VCaP (cell line): Measurements from ENCODE around the gene GAL3ST3.

Experiments
- H3K27ac ChIP-seq: fragments of 450-650 bp; 2 replicates; pipeline ENCODE4 v1.5.1; 2017
- TF ChIP-seq, protein P1 (sequence below): fragments of 450-650 bp; conservative IDR thresholded peaks from 2 replicates; pipeline ENCODE4 v1.5.1; 2017; ENCODE audit warnings: mild to moderate bottlenecking, moderate library complexity

GAL3ST3 gene

DNA sequence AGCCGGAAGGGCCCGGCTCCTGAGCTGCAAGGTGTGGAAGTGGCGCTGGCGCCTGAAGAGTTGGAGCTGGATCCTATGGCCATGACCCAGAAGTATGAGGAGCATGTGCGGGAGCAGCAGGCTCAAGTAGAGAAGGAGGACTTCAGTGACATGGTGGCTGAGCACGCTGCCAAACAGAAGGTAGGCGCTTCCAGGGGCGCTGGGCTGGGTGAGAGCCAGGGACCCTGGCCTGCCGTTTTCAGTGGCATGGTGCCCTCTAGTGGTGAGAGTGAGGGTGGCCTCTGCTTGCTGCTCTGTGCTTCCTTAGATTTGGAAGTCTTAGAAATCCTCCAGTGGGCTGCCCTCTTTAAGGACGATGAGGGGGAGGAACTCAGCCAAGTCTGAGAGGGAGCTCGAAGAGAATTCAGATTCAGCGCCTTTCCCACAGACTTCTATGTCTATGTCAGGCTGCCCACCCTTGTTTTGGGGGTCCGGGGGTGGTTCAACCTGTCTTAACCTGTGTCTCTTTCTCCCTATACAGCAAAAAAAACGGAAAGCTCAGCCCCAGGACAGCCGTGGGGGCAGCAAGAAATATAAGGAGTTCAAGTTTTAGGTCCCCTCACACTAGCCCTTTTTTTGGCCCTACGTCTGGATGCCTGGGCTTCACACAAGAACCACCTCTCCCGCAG, 19.3 kb upstream of the GAL3ST3 start:
- TF ChIP-seq, protein P1, sequence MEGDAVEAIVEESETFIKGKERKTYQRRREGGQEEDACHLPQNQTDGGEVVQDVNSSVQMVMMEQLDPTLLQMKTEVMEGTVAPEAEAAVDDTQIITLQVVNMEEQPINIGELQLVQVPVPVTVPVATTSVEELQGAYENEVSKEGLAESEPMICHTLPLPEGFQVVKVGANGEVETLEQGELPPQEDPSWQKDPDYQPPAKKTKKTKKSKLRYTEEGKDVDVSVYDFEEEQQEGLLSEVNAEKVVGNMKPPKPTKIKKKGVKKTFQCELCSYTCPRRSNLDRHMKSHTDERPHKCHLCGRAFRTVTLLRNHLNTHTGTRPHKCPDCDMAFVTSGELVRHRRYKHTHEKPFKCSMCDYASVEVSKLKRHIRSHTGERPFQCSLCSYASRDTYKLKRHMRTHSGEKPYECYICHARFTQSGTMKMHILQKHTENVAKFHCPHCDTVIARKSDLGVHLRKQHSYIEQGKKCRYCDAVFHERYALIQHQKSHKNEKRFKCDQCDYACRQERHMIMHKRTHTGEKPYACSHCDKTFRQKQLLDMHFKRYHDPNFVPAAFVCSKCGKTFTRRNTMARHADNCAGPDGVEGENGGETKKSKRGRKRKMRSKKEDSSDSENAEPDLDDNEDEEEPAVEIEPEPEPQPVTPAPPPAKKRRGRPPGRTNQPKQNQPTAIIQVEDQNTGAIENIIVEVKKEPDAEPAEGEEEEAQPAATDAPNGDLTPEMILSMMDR = peak; percentile 100
- peak overlapping the region; percentile 93 for H3K27ac ChIP-seq

DNA sequence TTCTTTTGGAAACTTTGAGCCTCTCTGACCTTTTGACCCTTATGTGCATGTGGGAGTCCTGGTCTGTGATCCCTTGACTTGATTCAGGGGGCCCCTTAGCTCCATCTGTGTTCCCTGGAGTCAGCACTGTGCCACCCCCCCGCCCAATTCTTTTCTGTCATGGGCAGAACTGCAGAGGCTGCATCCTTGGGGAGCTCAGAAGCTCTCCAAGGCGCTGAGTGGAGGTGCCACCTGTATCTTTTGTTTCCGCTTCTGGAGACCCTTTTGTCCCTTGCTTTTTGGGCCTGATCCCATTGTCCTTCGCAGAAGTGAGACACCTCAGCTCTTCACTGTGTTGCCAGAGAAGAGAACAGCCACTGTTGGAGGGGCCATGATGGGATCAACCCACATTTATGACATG, 18.7 kb upstream of the GAL3ST3 start:
- peak overlapping the region; percentile 93; the same call in 1 of the 2 replicates for H3K27ac ChIP-seq
- TF ChIP-seq, protein P1 = no peak

DNA sequence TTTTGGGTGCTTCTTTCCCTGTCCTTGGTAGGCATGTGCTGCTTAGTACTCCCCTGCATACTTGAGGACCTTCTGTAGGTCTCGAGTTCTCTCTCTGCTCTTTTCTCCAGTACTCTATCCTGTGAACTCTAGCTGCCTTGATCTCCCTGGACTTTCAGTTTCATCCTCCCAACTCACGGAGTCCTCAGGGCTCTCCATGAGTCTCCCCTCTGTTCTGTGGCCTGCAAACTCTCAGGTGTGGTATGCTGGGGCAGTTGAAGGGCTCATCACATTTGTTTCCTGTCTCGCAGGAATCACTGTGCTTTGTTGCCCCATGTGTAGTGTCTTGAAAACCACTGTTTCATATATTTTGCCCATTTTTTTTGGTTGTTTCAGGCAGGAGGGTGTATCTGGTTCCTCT, 17.8 kb upstream of the GAL3ST3 start:
- TF ChIP-seq, protein P1 = no peak
- H3K27ac ChIP-seq = peak overlapping the region; percentile 93; the same call in 1 of the 2 replicates

DNA sequence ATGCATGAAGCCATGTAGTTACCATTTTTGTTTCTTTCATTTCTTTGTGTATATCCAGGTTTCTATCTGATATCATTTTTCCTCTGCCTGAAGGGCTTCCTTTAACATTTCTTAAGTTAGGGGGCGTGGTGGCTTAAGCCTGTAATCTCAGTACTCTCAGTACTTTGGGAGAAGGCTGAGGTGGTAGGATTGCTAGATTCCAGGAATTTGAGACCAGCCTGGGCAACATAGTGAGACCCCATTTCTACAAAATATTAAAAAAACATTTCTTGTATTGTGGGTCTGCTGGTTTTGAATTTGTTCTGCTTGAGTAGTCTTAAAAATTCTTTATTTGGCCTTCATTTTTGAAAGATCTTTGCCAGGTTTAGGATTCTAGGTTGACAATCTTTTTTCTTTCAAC, 15.6 kb upstream of the GAL3ST3 start:
- TF ChIP-seq, protein P1 = no peak

GRCh38 chr11:66063900-66064299, 14.9 kb upstream of the GAL3ST3 start:
- TF ChIP-seq, protein P1 = no peak
- no peak overlapping the region for H3K27ac ChIP-seq

More for the DNA sequence above, 15.6 kb upstream of the GAL3ST3 start:
- no peak overlapping the region for H3K27ac ChIP-seq

DNA sequence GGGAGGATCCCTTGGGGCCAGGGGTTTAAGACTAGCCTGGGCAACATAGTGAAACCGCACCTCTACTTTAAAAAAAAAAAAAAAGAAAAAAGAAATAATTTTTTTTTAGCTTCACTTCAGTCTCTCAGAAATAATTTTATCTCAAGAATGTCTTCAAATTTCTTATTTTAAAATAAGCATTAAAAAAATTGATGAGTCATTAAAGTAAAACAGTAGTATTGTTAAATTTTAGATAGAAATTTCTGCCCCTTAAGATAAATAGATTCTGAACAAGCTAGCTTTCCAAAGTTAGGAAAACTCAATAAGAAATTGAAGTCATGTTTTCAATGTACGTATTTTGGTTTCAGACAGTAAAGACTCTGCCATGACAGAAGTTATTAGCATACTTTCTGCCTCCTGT, 13.4 kb upstream of the GAL3ST3 start:
- H3K27ac ChIP-seq = 0 out of 2 replicates have a peak overlapping the region, but pooled peaks have one; percentile 8
- TF ChIP-seq, protein P1 = no peak

DNA sequence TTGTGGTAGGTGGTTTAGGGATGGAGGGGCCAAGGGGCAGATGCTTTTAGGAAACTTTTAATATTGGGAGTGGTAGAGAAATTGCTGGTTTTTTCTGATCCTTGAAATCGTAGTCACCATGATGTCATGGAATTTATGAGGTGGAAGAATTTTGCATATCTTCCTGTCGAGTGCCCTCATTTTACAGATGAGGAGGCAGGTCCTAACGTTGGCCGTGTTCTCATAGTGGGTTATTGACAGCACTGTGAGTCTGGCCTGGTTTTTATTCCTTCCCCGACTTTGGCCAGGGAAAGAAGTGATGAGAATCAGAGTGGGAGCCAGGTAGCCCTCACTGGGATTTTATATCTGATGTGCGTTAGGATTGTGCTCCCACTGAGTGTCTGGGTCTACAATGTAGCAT, 12.3 kb upstream of the GAL3ST3 start:
- TF ChIP-seq, protein P1 = no peak
- H3K27ac ChIP-seq = peak overlapping the region; percentile 8
